Esophagus muscularis mucosa (tissue), 4 donors: Measurements from ENCODE around the gene NOX4. TPM values are rescaled to one million over a fixed set of nuclear protein-coding genes. Genes with fewer than 3 reads are reported as not detected.

Experiments
- DNase-seq: peaks from one replicate; pipeline ENCODE4 v3.0.0-alpha.2; 2017; ENCODE audit errors: extremely low spot score
- H3K27ac ChIP-seq, 4 donors: fragments of 200-600 bp; sonication (generic); replicated peaks in 1 of 4; 1 replicate in 3 of 4; 2 replicates in 1 of 4; pipeline ENCODE4 v1.5.1; 2016 to 2019; ENCODE audit warnings: mild to moderate bottlenecking in 1 of 4
- H3K27me3 ChIP-seq, 4 donors: fragments of 200-600 bp; sonication (generic); one replicate each; pipeline versions ENCODE4 v1.5.1 to v1.6.0; 2016 to 2019
- H3K36me3 ChIP-seq, 4 donors: fragments of 200-600 bp; sonication (generic); one replicate each; pipeline ENCODE4 v1.5.1; 2016 to 2019
- H3K4me1 ChIP-seq, 4 donors: fragments of 200-600 bp; sonication (generic); one replicate each; pipeline ENCODE4 v1.5.1; 2016 to 2019
- H3K4me3 ChIP-seq, 4 donors: fragments of 200-600 bp; sonication (generic); 1 replicate in 2 of 4; 2 replicates in 2 of 4; pipeline ENCODE4 v1.5.1; 2016 to 2019; ENCODE audit warnings: mild to moderate bottlenecking in 4 of 4, moderate library complexity in 1 of 4
- H3K9me3 ChIP-seq, 4 donors: fragments of 200-600 bp; sonication (generic); 1 replicate in 3 of 4; 2 replicates in 1 of 4; pipeline ENCODE4 v1.5.1; 2016 to 2019
- EP300 ChIP-seq: sonication (generic); formaldehyde crosslinking; IDR thresholded peaks from one replicate; pipeline ENCODE4 v1.6.1; 2017; ENCODE audit warnings: antibody characterized with exemption
- POLR2A ChIP-seq: fragments of 450-650 bp; IDR thresholded peaks from one replicate; pipeline ENCODE4 v1.6.1; 2017; ENCODE audit warnings: antibody characterized with exemption, moderate library complexity, mild to moderate bottlenecking, low read depth
- POLR2AphosphoS5 ChIP-seq, 2 donors: sonication (generic); formaldehyde crosslinking; IDR thresholded peaks; one replicate each; pipeline ENCODE4 v1.6.1; 2017; ENCODE audit warnings: antibody characterized with exemption in 2 of 2
- whole genome bisulfite sequencing: methylation state at CpG from one replicate; pipeline ENCODE4 v1.1.5; 2018; 5-methylcytosine and 5-hydroxymethylcytosine counted together
- intact Hi-C: fragments of 100-400 bp; cut with DNase I; formaldehyde crosslinking; loops from one replicate; pipeline ENCODE4 v1.15.1; 2023
- total RNA-seq, 4 donors: library from RNA; depleted of rRNA; stranded (reverse); fragments of >200 nt; gene quantifications; one replicate each; pipeline versions ENCODE4 v1.1.0 to v1.2.1, GENCODE V29; 2016
- TF ChIP-seq, protein P1 (sequence below), 3 experiments: fragments of 200-600 bp in 2 of 3; fragments of 450-650 bp in 1 of 3; sonication (generic) in 2 of 3; IDR thresholded peaks; one replicate each; pipeline ENCODE4 v1.5.1; 2017 to 2019; ENCODE audit warnings: antibody characterized with exemption in 3 of 3, mild to moderate bottlenecking in 2 of 3, moderate library complexity in 1 of 3

Gene NOX4
- total RNA-seq, 4 donors from 2014 or later = 3.3 to 6.1 (median 4.0) TPM

DNA sequence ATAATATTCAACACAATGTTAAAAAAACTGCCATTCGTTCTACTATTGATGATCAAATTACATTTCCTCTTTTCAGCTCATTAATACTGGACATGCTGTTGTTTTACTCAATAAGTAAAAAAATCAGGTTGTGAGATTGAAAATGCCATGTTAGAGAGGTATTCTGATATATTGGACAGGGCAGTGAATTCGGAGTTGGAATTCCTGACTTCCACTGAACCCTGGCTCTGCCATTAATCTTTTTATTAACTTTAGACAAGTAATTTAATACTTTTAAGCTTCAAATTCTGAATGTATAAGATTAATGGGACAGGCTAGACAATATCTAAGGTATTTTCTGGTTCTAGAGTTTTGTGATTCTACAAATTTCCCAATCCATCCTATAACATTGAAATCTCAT, 12.2 kb upstream of the NOX4 start:
- H3K27ac ChIP-seq = no peak overlapping the region
- no peaks in the 10 kb centered on the region for H3K9me3 ChIP-seq
- H3K4me3 ChIP-seq = no peak overlapping the region
- H3K36me3 ChIP-seq = no peaks in the 10 kb centered on the region
- no peaks in the 10 kb centered on the region for H3K4me1 ChIP-seq
- TF ChIP-seq POLR2A = no peak
- no peak for TF ChIP-seq EP300
- TF ChIP-seq POLR2AphosphoS5 (IDR thresholded peaks at IDR 0.05) = no peak
- TF ChIP-seq, protein P1, sequence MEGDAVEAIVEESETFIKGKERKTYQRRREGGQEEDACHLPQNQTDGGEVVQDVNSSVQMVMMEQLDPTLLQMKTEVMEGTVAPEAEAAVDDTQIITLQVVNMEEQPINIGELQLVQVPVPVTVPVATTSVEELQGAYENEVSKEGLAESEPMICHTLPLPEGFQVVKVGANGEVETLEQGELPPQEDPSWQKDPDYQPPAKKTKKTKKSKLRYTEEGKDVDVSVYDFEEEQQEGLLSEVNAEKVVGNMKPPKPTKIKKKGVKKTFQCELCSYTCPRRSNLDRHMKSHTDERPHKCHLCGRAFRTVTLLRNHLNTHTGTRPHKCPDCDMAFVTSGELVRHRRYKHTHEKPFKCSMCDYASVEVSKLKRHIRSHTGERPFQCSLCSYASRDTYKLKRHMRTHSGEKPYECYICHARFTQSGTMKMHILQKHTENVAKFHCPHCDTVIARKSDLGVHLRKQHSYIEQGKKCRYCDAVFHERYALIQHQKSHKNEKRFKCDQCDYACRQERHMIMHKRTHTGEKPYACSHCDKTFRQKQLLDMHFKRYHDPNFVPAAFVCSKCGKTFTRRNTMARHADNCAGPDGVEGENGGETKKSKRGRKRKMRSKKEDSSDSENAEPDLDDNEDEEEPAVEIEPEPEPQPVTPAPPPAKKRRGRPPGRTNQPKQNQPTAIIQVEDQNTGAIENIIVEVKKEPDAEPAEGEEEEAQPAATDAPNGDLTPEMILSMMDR (IDR thresholded peaks at IDR 0.05) = no peak
- H3K27me3 ChIP-seq = no peaks in the 10 kb centered on the region
- intact Hi-C loops = no loop called here
- 85% methylated on average over 2 of the region's 2 CpGs for WGBS
- DNase-seq = no peak

- intact Hi-C loops = no loop called here
- TF ChIP-seq EP300 (no peak), POLR2A (no peak), POLR2AphosphoS5 (IDR thresholded peaks at IDR 0.05) (no peak)
- TF ChIP-seq, protein P1 (IDR thresholded peaks at IDR 0.05) = no peak
- no peak for DNase-seq
- no peak overlapping the region for H3K4me3 ChIP-seq
- no peak overlapping the region for H3K27ac ChIP-seq
- no peaks in the 10 kb centered on the region for H3K4me1 ChIP-seq
- H3K9me3 ChIP-seq = no peaks in the 10 kb centered on the region
- 92% methylated on average over 2 of the region's 2 CpGs for WGBS
- H3K27me3 ChIP-seq = no peaks in the 10 kb centered on the region
- H3K36me3 ChIP-seq = no peaks in the 10 kb centered on the region
Observed at GRCh38 chr11:89502301-89502700, 11.1 kb upstream of the NOX4 start.

DNA sequence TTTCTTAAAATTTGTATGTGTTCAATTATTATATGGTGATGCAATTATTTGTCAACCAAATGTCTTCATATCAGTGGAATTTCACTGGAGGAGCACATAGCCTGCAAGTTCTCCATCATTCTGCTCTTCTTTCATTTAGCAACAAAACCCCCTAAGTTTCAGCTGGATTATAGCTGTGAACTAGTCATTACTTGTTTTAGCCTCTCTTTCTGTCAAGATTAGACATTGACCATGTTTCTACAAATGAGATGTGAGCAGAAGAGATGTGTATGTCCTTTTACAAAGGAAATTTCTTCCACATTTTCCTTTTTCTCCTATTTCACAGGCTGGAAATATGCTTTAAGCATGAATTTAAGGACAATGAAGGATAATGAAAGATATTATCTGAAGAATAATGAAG, 9.2 kb upstream of the NOX4 start:
- Histone ChIP-seq H3K36me3 (no peaks in the 10 kb centered on the region), H3K4me3 (no peak overlapping the region), H3K27me3 (no peaks in the 10 kb centered on the region), H3K27ac (no peak overlapping the region), H3K4me1 (no peaks in the 10 kb centered on the region), H3K9me3 (no peaks in the 10 kb centered on the region)
- intact Hi-C loops = no loop called here
- no peak for DNase-seq
- TF ChIP-seq, protein P1 (IDR thresholded peaks at IDR 0.05) = no peak
- TF ChIP-seq POLR2AphosphoS5 (IDR thresholded peaks at IDR 0.05) (no peak), EP300 (no peak), POLR2A (no peak)

DNA sequence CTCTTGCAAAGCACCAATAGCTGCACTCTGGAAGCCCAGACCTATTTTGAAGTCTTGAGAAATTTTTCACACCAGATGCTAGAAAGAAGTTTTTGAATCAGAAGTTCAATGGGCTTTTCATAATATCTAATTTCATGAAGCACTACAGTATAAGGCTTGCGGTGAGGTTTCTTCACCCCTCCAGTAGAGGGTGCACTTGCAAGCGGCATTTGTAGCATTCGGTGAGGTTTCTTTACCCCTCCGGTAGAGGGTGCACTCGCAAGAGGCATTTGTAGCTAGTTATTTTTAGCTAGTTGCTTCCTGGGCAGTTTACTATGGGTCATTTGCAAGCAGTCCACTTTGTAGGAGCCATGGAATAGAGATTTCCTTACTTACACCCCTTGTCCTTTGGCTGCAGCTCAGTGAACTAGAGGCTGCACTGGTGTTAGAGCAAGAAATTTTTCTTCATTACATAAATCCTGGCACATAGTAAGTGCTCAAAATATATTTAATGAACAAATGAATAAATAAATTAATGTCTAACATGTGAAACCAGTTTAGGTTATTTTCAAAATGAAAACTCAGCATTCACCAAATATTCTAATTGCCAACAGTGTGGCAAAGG, 7.8 kb upstream of the NOX4 start:
- no peaks in the 10 kb centered on the region for H3K27me3 ChIP-seq
- DNase-seq = no peak
- no peak overlapping the region for H3K27ac ChIP-seq
- no peak overlapping the region for H3K4me3 ChIP-seq
- intact Hi-C loops = no loop called here
- H3K9me3 ChIP-seq = no peaks in the 10 kb centered on the region
- no peaks in the 10 kb centered on the region for H3K36me3 ChIP-seq
- no peaks in the 10 kb centered on the region for H3K4me1 ChIP-seq
- TF ChIP-seq, protein P1 (IDR thresholded peaks at IDR 0.05) = no peak
- TF ChIP-seq EP300 = no peak
- TF ChIP-seq POLR2AphosphoS5 (IDR thresholded peaks at IDR 0.05) = no peak
- TF ChIP-seq POLR2A = no peak
- 87% methylated on average over 5 of the region's 5 CpGs for WGBS

DNA sequence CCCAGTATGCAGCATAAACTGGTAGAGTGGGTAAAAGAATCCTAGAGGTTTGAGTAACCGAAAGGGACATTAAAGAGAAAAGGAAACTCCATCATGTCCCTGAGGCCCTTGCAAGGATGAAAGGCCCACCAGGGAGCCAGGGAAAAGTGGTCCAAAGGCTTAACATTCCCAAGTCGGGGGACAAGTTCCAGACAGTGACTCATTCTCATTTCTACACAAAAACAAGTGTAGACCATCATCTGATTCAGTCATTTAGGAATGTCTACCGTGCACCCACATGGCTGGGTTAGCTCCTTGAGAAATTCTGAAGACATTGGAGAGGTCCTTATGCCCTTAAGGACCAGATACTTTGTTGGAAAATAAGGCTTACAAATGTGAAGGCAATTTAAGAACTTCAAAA, 4.8 kb upstream of the NOX4 start:
- DNase-seq = no peak
- intact Hi-C loops = no loop called here
- Histone ChIP-seq H3K27ac (no peak overlapping the region), H3K27me3 (peaks cover 0 to 6% (median 0%) of the 10 kb centered on the region in 4 donors), H3K4me3 (no peak overlapping the region), H3K9me3 (no peaks in the 10 kb centered on the region), H3K36me3 (no peaks in the 10 kb centered on the region), H3K4me1 (peaks cover 0 to 5% (median 4%) of the 10 kb centered on the region in 4 donors)
- TF ChIP-seq EP300 (no peak), POLR2AphosphoS5 (IDR thresholded peaks at IDR 0.05) (no peak), POLR2A (no peak)
- TF ChIP-seq, protein P1 (IDR thresholded peaks at IDR 0.05) = no peak
- WGBS = 58% methylated on average over 3 of the region's 3 CpGs
